ENCODE results near the gene ZSWIM5.
"Not testable (repeated sequence)": the region's sequence is repeated elsewhere in the genome, so short reads cannot be mapped to it uniquely, and the experiment has no call there.

The ZSWIM5 gene

GRCh38 chr1:45146833-45147232 is 59.6 kb downstream of the ZSWIM5 start:
- no peak for DNase-seq (ENCODE audit: low read depth)

- DNase-seq (ENCODE audit: low read depth) = no peak
Observed at GRCh38 chr1:45141247-45142003, 65.0 kb downstream of the ZSWIM5 start.

GRCh38 chr1:45136984-45137383 is 69.4 kb downstream of the ZSWIM5 start:
- no peak for DNase-seq (ENCODE audit: low read depth)

- DNase-seq (ENCODE audit: low read depth) = no peak
Observed at GRCh38 chr1:45135316-45135715, 71.1 kb downstream of the ZSWIM5 start.

GRCh38 chr1:45134461-45134873 is 71.9 kb downstream of the ZSWIM5 start:
- no peak for DNase-seq (ENCODE audit: low read depth)

GRCh38 chr1:45132719-45133118 is 73.7 kb downstream of the ZSWIM5 start:
- not testable (repeated sequence) for DNase-seq (ENCODE audit: low read depth)

GRCh38 chr1:45123358-45123757 is 83.0 kb downstream of the ZSWIM5 start:
- DNase-seq (ENCODE audit: low read depth) = no peak

GRCh38 chr1:45122724-45123123 is 83.7 kb downstream of the ZSWIM5 start:
- no peak for DNase-seq (ENCODE audit: low read depth)

GRCh38 chr1:45117766-45118165 is 88.6 kb downstream of the ZSWIM5 start:
- no peak for DNase-seq (ENCODE audit: low read depth)

GRCh38 chr1:45116820-45117219 is 89.6 kb downstream of the ZSWIM5 start:
- DNase-seq (ENCODE audit: low read depth) = no peak

- no peak for DNase-seq (ENCODE audit: low read depth)
Observed at GRCh38 chr1:45116340-45116739, 90.1 kb downstream of the ZSWIM5 start.

GRCh38 chr1:45115198-45115597 is 91.2 kb downstream of the ZSWIM5 start:
- not testable (repeated sequence) for DNase-seq (ENCODE audit: low read depth)

- no peak for DNase-seq (ENCODE audit: low read depth)
Observed at GRCh38 chr1:45112661-45113060, 93.7 kb downstream of the ZSWIM5 start.

- no peak for DNase-seq (ENCODE audit: low read depth)
Observed at GRCh38 chr1:45111239-45111638, 95.2 kb downstream of the ZSWIM5 start.

GRCh38 chr1:45107782-45108181 is 98.6 kb downstream of the ZSWIM5 start:
- no peak for DNase-seq (ENCODE audit: low read depth)

- not testable (repeated sequence) for DNase-seq (ENCODE audit: low read depth)
Observed at GRCh38 chr1:45106864-45107263, 99.5 kb downstream of the ZSWIM5 start.

GRCh38 chr1:45106156-45106545 is 100.3 kb downstream of the ZSWIM5 start:
- DNase-seq (ENCODE audit: low read depth) = not testable (repeated sequence)

- not testable (repeated sequence) for DNase-seq (ENCODE audit: low read depth)
Observed at GRCh38 chr1:45105486-45106155, 100.8 kb downstream of the ZSWIM5 start.

- no peak for DNase-seq (ENCODE audit: low read depth)
Observed at GRCh38 chr1:45103534-45103933, 102.9 kb downstream of the ZSWIM5 start.

GRCh38 chr1:45101947-45102346 is 104.5 kb downstream of the ZSWIM5 start:
- DNase-seq (ENCODE audit: low read depth) = no peak

- not testable (repeated sequence) for DNase-seq (ENCODE audit: low read depth)
Observed at GRCh38 chr1:45101528-45101927, 104.9 kb downstream of the ZSWIM5 start.

GRCh38 chr1:45097944-45098343 is 108.5 kb downstream of the ZSWIM5 start:
- no peak for DNase-seq (ENCODE audit: low read depth)

GRCh38 chr1:45097079-45097478 is 109.3 kb downstream of the ZSWIM5 start:
- DNase-seq (ENCODE audit: low read depth) = no peak

GRCh38 chr1:45095450-45095849 is 111.0 kb downstream of the ZSWIM5 start:
- no peak for DNase-seq (ENCODE audit: low read depth)
